Sigmoid colon (tissue), 4 donors: ENCODE data around the gene PTPRD.

Experiments
- EP300 ChIP-seq, 4 donors: sonication (generic); formaldehyde crosslinking; IDR thresholded peaks; one replicate each; pipeline ENCODE4 v1.6.1; 2017; ENCODE audit warnings: antibody characterized with exemption in 4 of 4
- TF ChIP-seq, protein P1 (sequence below), 4 experiments: fragments of 450-650 bp in 3 of 4; fragments of 200-600 bp in 1 of 4; IDR thresholded peaks; one replicate each; pipeline ENCODE4 v1.5.1; 2016 to 2019; ENCODE audit warnings: antibody characterized with exemption in 4 of 4, mild to moderate bottlenecking in 3 of 4, moderate library complexity in 2 of 4

DNA sequence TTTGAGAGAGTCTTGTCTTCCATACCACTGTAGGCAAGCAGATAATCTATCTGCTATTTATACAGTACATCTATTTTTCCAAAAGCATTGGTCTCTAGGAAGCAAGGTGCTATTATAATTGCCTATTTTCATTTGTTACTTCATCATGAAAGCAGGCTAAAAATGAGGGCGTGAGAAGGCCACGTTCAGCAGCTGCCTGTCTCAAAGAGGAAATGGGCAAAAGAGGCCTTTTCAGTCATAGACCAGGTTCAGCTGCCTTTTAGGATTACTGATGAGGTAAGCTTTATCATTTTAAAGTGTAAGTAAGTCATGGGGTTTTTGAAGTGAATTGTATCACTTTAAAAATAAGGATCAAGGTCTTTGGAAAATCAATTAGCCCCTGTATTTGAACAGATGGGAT is 1722.1 kb downstream of the PTPRD start:
- TF ChIP-seq, protein P1, sequence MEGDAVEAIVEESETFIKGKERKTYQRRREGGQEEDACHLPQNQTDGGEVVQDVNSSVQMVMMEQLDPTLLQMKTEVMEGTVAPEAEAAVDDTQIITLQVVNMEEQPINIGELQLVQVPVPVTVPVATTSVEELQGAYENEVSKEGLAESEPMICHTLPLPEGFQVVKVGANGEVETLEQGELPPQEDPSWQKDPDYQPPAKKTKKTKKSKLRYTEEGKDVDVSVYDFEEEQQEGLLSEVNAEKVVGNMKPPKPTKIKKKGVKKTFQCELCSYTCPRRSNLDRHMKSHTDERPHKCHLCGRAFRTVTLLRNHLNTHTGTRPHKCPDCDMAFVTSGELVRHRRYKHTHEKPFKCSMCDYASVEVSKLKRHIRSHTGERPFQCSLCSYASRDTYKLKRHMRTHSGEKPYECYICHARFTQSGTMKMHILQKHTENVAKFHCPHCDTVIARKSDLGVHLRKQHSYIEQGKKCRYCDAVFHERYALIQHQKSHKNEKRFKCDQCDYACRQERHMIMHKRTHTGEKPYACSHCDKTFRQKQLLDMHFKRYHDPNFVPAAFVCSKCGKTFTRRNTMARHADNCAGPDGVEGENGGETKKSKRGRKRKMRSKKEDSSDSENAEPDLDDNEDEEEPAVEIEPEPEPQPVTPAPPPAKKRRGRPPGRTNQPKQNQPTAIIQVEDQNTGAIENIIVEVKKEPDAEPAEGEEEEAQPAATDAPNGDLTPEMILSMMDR (IDR thresholded peaks at IDR 0.05): no peak
- no peak for TF ChIP-seq EP300 (IDR thresholded peaks at IDR 0.05)
